ENCODE data around the gene KDM4B. TPM values are rescaled to one million over a fixed set of nuclear protein-coding genes. Genes with fewer than 3 reads are reported as not detected.

The KDM4B gene
- total RNA-seq, 2 donors from 2014 or later: 27.8 to 38.5 TPM

GRCh38 chr19:5125797-5126497 is 157.0 kb downstream of the KDM4B start:
- peaks cover 12% of the 10 kb centered on the region for H3K36me3 ChIP-seq (ENCODE audit: control insufficient read depth, insufficient read depth, low read length)
- Mint-ChIP-seq H3K36me3 (ENCODE audit: low read depth) (peaks cover 13% of the 10 kb centered on the region), H3K4me3 (no peak overlapping the region), H3K27ac (peak overlapping the region; percentile 70), H3K4me1 (peaks cover 26% of the 10 kb centered on the region), H3K27me3 (ENCODE audit: insufficient read depth) (no peaks in the 10 kb centered on the region), H3K9me3 (no peaks in the 10 kb centered on the region)
- H3K9ac ChIP-seq (ENCODE audit: extremely low read depth, low read length, poor library complexity, severe bottlenecking): no peak overlapping the region
- H3K4me3 ChIP-seq (ENCODE audit: low read length): no peak overlapping the region
- no peak for TF ChIP-seq CTCF (conservative IDR thresholded peaks at IDR 0.05)
- H3K9me3 ChIP-seq (ENCODE audit: control insufficient read depth, low read length): no peaks in the 10 kb centered on the region
- H3K4me1 ChIP-seq (ENCODE audit: control insufficient read depth, insufficient read depth, low read length): peaks cover 8% of the 10 kb centered on the region
- peak overlapping the region; percentile 47 for H3K27ac ChIP-seq (ENCODE audit: low read depth, low read length)
- no peaks in the 10 kb centered on the region for H3K27me3 ChIP-seq (ENCODE audit: control insufficient read depth, insufficient read depth, low read length, poor library complexity, severe bottlenecking)
- DNase-seq: peak; percentile 89
- WGBS, 2 experiments (ENCODE audit: insufficient coverage in 1 of 2, insufficient read length in 1 of 2): 69 to 74% methylated on average over 14 to 21 of the region's 21 CpGs

DNA sequence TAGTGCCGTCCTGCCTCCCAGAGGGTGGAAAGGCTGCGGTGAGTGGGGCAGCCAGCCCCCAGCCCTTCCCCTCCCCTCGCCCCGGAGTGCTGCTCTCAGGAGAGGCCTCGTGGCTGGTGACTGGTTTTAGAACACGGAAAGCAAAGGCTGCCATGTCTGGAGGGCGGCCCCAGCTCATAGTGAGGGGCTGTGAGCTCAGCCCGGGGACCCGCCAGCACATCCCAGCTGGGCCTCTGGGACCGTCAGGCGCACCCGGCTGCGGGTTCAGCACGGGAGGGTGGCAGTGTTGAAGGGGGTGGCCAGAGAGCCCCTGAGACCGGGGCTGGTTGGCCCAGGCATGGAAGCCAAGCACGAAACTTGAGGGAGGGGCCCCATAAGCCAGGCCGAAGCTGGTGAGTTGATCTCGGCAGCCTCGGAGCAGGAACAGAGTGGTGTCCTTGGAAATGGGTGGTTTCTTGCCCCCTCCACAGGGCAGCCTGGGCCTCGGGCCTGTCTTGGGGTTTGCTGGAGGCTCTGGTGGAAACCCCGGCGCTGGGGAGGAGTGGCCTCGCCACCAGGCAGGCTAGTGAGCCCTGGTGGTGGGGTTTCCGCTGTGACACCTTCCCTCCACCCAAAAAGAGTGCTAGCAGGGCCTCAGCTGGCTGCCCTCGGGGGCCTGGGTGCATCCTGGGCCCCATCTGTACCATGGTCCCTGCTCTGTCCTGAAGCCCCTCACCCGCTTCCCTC is 157.7 kb downstream of the KDM4B start:
- peak overlapping the region; percentile 47 for H3K27ac ChIP-seq (ENCODE audit: low read depth, low read length)
- 92 to 95% methylated on average over 15 to 26 of the region's 26 CpGs for WGBS, 2 experiments (ENCODE audit: insufficient coverage in 1 of 2, insufficient read length in 1 of 2)
- H3K4me3 Mint-ChIP-seq: no peak overlapping the region

DNA sequence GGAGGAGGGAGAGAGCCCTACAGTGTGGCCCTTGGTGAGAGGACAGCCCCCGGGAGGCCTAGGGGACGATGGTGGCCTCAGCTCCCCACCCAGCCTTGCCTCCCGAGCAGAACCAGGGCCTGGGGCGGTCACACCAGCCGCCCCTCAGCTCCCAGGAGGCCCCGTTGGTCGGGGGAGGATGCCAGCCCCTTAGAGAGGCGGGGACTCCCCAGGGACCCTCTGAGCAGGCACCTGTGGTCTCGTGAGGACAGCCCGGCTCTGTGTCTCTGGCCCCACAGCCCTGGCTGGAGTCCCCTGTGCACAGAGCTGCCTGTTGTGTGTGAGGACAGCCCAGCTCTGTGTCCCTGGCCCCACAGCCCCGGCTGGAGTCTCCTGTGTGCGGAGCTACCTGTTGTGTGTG is 158.8 kb downstream of the KDM4B start:
- Histone ChIP-seq H3K9me3 (ENCODE audit: control insufficient read depth, low read length) (no peaks in the 10 kb centered on the region), H3K36me3 (ENCODE audit: control insufficient read depth, insufficient read depth, low read length) (peaks cover 4% of the 10 kb centered on the region), H3K27ac (ENCODE audit: low read depth, low read length) (peak overlapping the region; percentile 68), H3K27me3 (ENCODE audit: control insufficient read depth, insufficient read depth, low read length, poor library complexity, severe bottlenecking) (no peaks in the 10 kb centered on the region), H3K9ac (ENCODE audit: extremely low read depth, low read length, poor library complexity, severe bottlenecking) (no peak overlapping the region), H3K4me1 (ENCODE audit: control insufficient read depth, insufficient read depth, low read length) (peaks cover 8% of the 10 kb centered on the region), H3K4me3 (ENCODE audit: low read length) (no peak overlapping the region)
- Mint-ChIP-seq H3K9me3 (no peaks in the 10 kb centered on the region), H3K4me1 (peaks cover 14% of the 10 kb centered on the region), H3K36me3 (ENCODE audit: low read depth) (peaks cover 8% of the 10 kb centered on the region), H3K27ac (no peak overlapping the region), H3K4me3 (no peak overlapping the region), H3K27me3 (ENCODE audit: insufficient read depth) (no peaks in the 10 kb centered on the region)
- peak; percentile 64 for DNase-seq
- WGBS, 2 experiments (ENCODE audit: insufficient coverage in 1 of 2, insufficient read length in 1 of 2): 73 to 100% methylated on average over 1 to 12 of the region's 12 CpGs
- no peak for TF ChIP-seq CTCF (conservative IDR thresholded peaks at IDR 0.05)

More for the DNA sequence above, 157.7 kb downstream of the KDM4B start:
- H3K36me3 ChIP-seq (ENCODE audit: control insufficient read depth, insufficient read depth, low read length): peaks cover 12% of the 10 kb centered on the region
- Mint-ChIP-seq H3K27me3 (ENCODE audit: insufficient read depth) (no peaks in the 10 kb centered on the region), H3K27ac (no peak overlapping the region), H3K36me3 (ENCODE audit: low read depth) (peaks cover 13% of the 10 kb centered on the region), H3K4me1 (peaks cover 20% of the 10 kb centered on the region), H3K9me3 (no peaks in the 10 kb centered on the region)
- H3K9me3 ChIP-seq (ENCODE audit: control insufficient read depth, low read length): no peaks in the 10 kb centered on the region
- H3K27me3 ChIP-seq (ENCODE audit: control insufficient read depth, insufficient read depth, low read length, poor library complexity, severe bottlenecking): no peaks in the 10 kb centered on the region
- TF ChIP-seq CTCF (conservative IDR thresholded peaks at IDR 0.05): no peak
- peaks cover 8% of the 10 kb centered on the region for H3K4me1 ChIP-seq (ENCODE audit: control insufficient read depth, insufficient read depth, low read length)
- H3K9ac ChIP-seq (ENCODE audit: extremely low read depth, low read length, poor library complexity, severe bottlenecking): no peak overlapping the region
- H3K4me3 ChIP-seq (ENCODE audit: low read length): no peak overlapping the region
- DNase-seq: no peak
